Natural killer cell (primary cell): ENCODE results near the gene VANGL2. TPM values are rescaled to one million over a fixed set of nuclear protein-coding genes. Genes with fewer than 3 reads are reported as not detected.

Experiments used
- ATAC-seq, 3 donors: fragments of 150-1000 bp in 2 of 3; fragments of 200-7000 bp in 1 of 3; cut with Tn5 transposase; 1 replicate in 1 of 3; 2 replicates in 2 of 3; pipeline ENCODE4 v1.10.0; 2021; ENCODE audit warnings: mild to moderate bottlenecking in 2 of 3, moderate library complexity in 2 of 3
- DNase-seq, 2 donors: peaks; one replicate each; pipeline versions ENCODE4 v3.0.0 to v3.0.0-alpha.2; 2013 to 2021; ENCODE audit warnings: mixed read lengths in 1 of 2
- H3K27ac ChIP-seq: one replicate; pipeline ENCODE4 v1.5.1; 2013; ENCODE audit warnings: mild to moderate bottlenecking, low read length
- H3K27me3 ChIP-seq: one replicate; pipeline ENCODE4 v1.6.1; 2013; ENCODE audit warnings: low read length; ENCODE audit not compliant: control insufficient read depth, insufficient read depth
- H3K36me3 ChIP-seq: one replicate; pipeline ENCODE4 v1.6.1; 2013; ENCODE audit warnings: low read length; ENCODE audit not compliant: control insufficient read depth, insufficient read depth
- H3K4me1 ChIP-seq: one replicate; pipeline ENCODE4 v1.6.1; 2013; ENCODE audit warnings: low read length; ENCODE audit not compliant: control insufficient read depth, insufficient read depth
- H3K4me3 ChIP-seq: one replicate; pipeline ENCODE4 v1.5.1; 2013; ENCODE audit warnings: low read length
- H3K9me3 ChIP-seq: one replicate; pipeline ENCODE4 v1.6.1; 2013; ENCODE audit warnings: low read length; ENCODE audit not compliant: control insufficient read depth, insufficient read depth
- H3K27ac Mint-ChIP-seq, 2 donors: one replicate each; pipeline ENCODE4 v1.8.0; 2022; ENCODE audit warnings: mild to moderate bottlenecking in 2 of 2, mixed read lengths in 2 of 2, moderate library complexity in 1 of 2
- H3K27me3 Mint-ChIP-seq, 2 donors: one replicate each; pipeline ENCODE4 v1.8.0; 2022; ENCODE audit warnings: low read depth in 2 of 2, mixed read lengths in 2 of 2
- H3K36me3 Mint-ChIP-seq: one replicate; pipeline ENCODE4 v1.8.0; 2022; ENCODE audit warnings: mixed read lengths
- H3K4me1 Mint-ChIP-seq, 2 donors: one replicate each; pipeline ENCODE4 v1.8.0; 2022; ENCODE audit warnings: mixed read lengths in 2 of 2
- H3K4me3 Mint-ChIP-seq: one replicate; pipeline ENCODE4 v1.8.0; 2022; ENCODE audit warnings: mild to moderate bottlenecking, moderate library complexity, mixed read lengths
- H3K9me3 Mint-ChIP-seq, 2 donors: one replicate each; pipeline ENCODE4 v1.8.0; 2022; ENCODE audit warnings: mixed read lengths in 2 of 2
- WGBS: methylation state at CpG from one replicate; pipeline ENCODE4 v1.1.7; 2013; ENCODE audit warnings: missing lambda C conversion rate; ENCODE audit not compliant: insufficient coverage; 5-methylcytosine and 5-hydroxymethylcytosine counted together
- intact Hi-C: fragments of 100-400 bp; cut with micrococcal nuclease; formaldehyde crosslinking; loops from one replicate; pipeline ENCODE4 v1.14.2; 2022
- total RNA-seq, 4 donors: library from RNA; stranded (reverse); fragments of 120-200 nt in 1 of 4; gene quantifications; one replicate each; pipeline versions ENCODE4 v1.2.3 to v1.2.4, GENCODE V29; 2013 to 2022
- TF ChIP-seq, protein P1 (sequence below): fragments of 200-600 bp; IDR thresholded peaks from one replicate; pipeline ENCODE4 v1.8.0; 2022; ENCODE audit warnings: antibody characterized with exemption

VANGL2 gene
- total RNA-seq, 3 donors from 2014 or later (not counting 1 experiment from before 2014, with no cell fraction given) = 0.08 TPM; not detected in 2

DNA sequence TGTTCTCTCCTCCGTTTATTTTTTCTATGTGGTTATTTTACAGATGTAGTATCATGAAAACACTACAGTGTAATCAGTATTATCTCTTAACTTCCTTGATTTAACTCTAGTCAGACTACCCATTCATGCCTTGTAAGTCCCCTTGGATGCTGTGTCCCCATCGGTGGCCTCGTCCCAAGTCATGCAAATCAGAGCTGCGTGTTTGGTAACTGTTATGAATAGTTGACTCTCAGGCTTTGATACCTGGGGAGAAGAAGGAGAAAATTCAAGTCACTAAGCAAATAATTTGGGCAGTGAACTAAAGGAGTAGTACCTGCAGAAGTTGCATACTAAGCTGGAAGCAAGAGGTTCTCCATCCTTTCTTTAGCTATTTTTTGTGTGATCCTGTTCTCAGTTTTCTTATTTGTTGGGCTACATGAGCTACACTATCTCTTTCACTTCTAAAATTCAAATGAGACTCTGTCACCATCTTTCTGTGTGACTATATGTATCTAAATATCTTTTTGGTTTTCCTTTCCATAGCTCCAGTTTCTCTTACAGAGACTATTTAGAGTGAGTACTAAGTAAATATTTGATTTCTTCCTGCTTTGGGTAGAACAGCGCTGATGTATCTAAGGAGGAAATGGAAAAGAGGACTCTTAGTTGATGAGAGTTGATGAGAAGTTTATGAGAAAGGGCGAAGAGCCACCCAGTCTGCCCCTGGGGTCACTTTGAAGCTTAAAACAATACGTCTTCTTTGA is 50.9 kb downstream of the VANGL2 start:
- 76% methylated on average over 6 of the region's 7 CpGs for WGBS
- Mint-ChIP-seq H3K27me3 (no peaks in the 10 kb centered on the region), H3K27ac (no peak overlapping the region), H3K36me3 (no peaks in the 10 kb centered on the region), H3K9me3 (no peaks in the 10 kb centered on the region), H3K4me1 (peaks cover 0 to 5% of the 10 kb centered on the region in 2 donors), H3K4me3 (peak overlapping the region; percentile 37)
- TF ChIP-seq, protein P1, sequence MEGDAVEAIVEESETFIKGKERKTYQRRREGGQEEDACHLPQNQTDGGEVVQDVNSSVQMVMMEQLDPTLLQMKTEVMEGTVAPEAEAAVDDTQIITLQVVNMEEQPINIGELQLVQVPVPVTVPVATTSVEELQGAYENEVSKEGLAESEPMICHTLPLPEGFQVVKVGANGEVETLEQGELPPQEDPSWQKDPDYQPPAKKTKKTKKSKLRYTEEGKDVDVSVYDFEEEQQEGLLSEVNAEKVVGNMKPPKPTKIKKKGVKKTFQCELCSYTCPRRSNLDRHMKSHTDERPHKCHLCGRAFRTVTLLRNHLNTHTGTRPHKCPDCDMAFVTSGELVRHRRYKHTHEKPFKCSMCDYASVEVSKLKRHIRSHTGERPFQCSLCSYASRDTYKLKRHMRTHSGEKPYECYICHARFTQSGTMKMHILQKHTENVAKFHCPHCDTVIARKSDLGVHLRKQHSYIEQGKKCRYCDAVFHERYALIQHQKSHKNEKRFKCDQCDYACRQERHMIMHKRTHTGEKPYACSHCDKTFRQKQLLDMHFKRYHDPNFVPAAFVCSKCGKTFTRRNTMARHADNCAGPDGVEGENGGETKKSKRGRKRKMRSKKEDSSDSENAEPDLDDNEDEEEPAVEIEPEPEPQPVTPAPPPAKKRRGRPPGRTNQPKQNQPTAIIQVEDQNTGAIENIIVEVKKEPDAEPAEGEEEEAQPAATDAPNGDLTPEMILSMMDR = no peak
- DNase-seq (no peak), ATAC-seq (no peak)
- Histone ChIP-seq H3K4me3 (no peak overlapping the region), H3K36me3 (no peaks in the 10 kb centered on the region), H3K4me1 (peaks cover 5% of the 10 kb centered on the region), H3K27me3 (no peaks in the 10 kb centered on the region), H3K27ac (no peak overlapping the region), H3K9me3 (no peaks in the 10 kb centered on the region)
- intact Hi-C loops = no loop called here

DNA sequence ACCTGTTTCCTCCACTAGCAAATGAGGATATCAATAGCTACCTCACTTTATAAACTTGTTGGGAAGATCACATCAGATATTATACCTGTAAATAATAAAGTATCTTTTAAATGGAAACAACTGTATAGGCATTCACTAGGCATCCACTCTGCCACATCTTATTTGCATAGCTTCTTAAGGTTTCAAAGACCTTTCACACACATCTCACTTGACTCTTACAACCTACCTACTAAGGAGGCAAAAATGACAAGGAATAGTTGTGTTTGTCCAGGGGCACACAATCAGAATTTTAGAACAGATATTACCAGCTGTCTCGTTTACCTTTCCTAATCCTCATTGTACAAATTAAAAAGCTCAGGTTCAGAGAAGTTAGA is 51.5 kb downstream of the VANGL2 start:
- TF ChIP-seq, protein P1 = no peak
- no peaks in the 10 kb centered on the region for H3K27me3 Mint-ChIP-seq
- ATAC-seq (no peak), DNase-seq (no peak)
- intact Hi-C loops = no loop called here
- no peak overlapping the region for H3K27ac ChIP-seq
- H3K36me3 ChIP-seq = no peaks in the 10 kb centered on the region
- no peaks in the 10 kb centered on the region for H3K9me3 Mint-ChIP-seq
- H3K4me1 Mint-ChIP-seq = peaks cover 0 to 5% of the 10 kb centered on the region in 2 donors
- no peaks in the 10 kb centered on the region for H3K27me3 ChIP-seq
- H3K36me3 Mint-ChIP-seq = no peaks in the 10 kb centered on the region
- H3K9me3 ChIP-seq = no peaks in the 10 kb centered on the region
- peaks cover 4% of the 10 kb centered on the region for H3K4me1 ChIP-seq
- WGBS = 91% methylated on average over 1 of the region's 1 CpG
- no peak overlapping the region for H3K4me3 Mint-ChIP-seq
- no peak overlapping the region for H3K27ac Mint-ChIP-seq
- H3K4me3 ChIP-seq = no peak overlapping the region

DNA sequence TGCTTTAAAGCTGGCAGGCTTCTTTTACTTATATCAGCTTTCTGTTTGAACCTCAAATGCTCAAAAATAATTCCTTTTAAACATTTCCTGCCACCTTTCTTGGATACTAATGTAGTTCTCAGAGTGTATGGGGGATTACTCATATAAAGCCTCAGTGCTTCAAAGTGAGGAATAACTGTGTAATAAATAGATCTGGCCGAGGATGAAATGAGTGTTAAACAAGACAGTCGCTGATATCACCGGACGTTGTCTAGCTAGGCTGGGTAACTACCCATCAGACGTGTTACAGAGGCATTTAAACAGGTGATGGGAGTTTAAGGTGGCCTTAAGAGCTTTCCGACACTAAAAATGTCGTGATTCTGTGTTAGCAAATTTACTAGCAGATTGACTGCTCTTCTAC is 53.1 kb downstream of the VANGL2 start:
- Histone ChIP-seq H3K27me3 (no peaks in the 10 kb centered on the region), H3K4me1 (no peaks in the 10 kb centered on the region), H3K9me3 (no peaks in the 10 kb centered on the region), H3K27ac (no peak overlapping the region), H3K36me3 (no peaks in the 10 kb centered on the region), H3K4me3 (no peak overlapping the region)
- Mint-ChIP-seq H3K36me3 (no peaks in the 10 kb centered on the region), H3K27ac (no peak overlapping the region), H3K4me3 (no peak overlapping the region), H3K4me1 (no peaks in the 10 kb centered on the region), H3K9me3 (no peaks in the 10 kb centered on the region), H3K27me3 (no peaks in the 10 kb centered on the region)
- DNase-seq (peak in 1 of 2 donors; percentile 52), ATAC-seq (peak in 1 of 3 donors; percentile 52)
- TF ChIP-seq, protein P1 = no peak
- WGBS = 79% methylated on average over 7 of the region's 7 CpGs
- intact Hi-C loops = no loop called here
